SH-SY5Y (cell line): ENCODE data around the gene SLAMF8.

Experiments used
- GATA2 ChIP-seq: IDR thresholded peaks from 2 replicates; pipeline ENCODE4 v1.6.1; 2011; ENCODE audit warnings: mild to moderate bottlenecking, low read depth, low read length
- GATA3 ChIP-seq: IDR thresholded peaks from 2 replicates; pipeline ENCODE4 v1.6.1; 2011; ENCODE audit warnings: low read depth, mild to moderate bottlenecking, low read length, moderate library complexity

- TF ChIP-seq GATA2, result no peak
- no peak for TF ChIP-seq GATA3
These were observed 21.7 kb downstream of the SLAMF8 start for GRCh38 chr1:159848326-159848725.
